Stimulated activated CD8-positive, alpha-beta memory T cell treated with anti-CD3 and anti-CD28 coated beads, Interleukin-7, amount 100 ng/mL, for 24 hours (primary cell): Measurements from ENCODE around the gene BANP.
"Not testable (repeated sequence)": the region's sequence is repeated elsewhere in the genome, so short reads cannot be mapped to it uniquely, and the experiment has no call there.

ENCODE experiments used
- DNase-seq: peaks from one replicate; pipeline ENCODE4 v3.0.0-alpha.2; 2020; ENCODE audit warnings: low read depth

Gene BANP

GRCh38 chr16:88067530-88068411 lies 116.5 kb downstream of the BANP start:
- DNase-seq: no peak

GRCh38 chr16:88068476-88069396 lies 117.5 kb downstream of the BANP start:
- DNase-seq: no peak

DNA sequence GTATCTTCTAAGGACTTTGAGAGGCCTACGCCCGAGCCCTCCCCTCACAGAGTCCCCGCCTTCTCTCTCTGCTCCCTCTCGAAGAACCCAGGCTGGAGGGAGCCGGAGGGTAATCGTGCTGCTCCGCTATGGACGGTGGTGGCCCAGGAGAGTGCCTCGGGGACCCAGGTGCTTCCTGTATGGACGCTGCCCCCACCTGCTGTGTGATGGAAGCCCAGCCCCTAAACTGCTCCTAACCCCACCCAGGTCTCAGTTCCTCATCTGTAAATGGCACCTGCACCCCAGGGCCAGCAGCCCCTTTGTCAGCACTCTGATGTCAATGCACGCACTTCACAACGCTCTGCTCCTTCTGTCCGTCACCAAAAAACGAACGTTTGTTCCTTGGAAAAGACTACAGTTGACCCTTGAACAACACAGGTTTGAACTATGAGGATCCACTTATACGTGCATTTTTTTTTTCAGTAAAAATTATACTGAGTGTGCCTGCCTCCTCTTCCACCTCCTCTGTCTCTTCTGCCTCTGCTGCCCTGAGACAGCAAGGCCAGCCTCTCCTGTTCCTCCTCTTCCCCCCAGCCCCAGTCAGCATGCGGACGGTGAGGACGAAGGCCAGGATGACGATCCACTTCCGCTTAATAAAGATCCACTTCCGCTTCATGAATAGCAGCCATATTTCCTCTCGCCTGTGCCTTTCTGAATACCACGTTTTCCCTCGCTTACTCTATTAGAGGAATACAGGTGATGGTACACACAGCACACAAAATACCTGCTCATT lies 118.3 kb downstream of the BANP start:
- no peak for DNase-seq

- no peak for DNase-seq
Observed at GRCh38 chr16:88070341-88070740, 119.1 kb downstream of the BANP start.

DNA sequence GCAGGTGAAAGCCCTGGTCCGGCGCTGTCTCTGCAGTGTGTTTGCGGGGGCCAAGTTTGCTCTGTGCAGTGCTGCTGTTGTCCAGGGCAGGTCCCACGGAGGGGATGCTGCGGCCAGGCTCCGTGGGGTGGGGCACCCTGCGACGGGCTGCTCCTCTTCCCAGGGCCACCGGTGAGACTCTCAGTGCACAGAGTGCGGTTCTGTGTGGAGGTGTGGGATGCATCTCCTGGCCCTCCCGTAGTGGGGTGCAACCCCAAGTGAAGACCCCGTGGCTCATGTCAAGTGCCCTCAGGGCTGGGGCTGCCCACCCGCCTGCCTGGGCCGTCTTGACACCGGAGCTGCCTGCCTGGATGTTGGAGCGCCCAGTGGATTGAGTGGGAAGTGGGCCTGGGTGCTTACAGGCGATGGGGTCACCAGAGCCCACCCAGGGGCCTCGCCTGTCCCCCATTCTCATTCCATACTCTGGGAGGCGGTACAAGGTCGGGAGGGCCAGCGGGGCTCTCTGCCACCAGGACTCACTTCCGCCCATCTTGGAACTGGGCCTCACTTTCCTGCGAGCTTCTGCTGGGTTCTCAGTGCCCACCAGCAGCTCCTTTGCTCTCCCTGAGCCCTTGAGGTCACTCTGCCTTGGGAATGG lies 119.9 kb downstream of the BANP start:
- DNase-seq: no peak

DNA sequence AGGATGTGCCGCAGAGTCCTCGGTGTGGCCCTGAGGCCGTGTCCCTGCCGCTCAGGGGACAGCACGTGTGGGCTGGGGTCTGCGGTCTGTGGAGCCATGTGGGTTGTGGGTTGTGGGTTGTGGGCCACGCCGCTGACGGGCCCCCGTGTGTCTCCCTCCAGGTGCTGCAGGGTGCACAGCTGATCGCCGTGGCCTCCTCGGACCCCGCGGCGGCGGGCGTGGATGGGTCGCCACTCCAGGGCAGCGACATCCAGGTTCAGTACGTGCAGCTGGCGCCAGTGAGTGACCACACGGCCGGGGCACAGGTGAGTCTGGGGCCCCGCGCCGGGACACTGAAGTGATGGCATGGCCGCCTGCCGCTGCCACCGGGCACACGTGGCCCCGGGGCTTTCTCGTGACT lies 120.7 kb downstream of the BANP start:
- DNase-seq: no peak

DNA sequence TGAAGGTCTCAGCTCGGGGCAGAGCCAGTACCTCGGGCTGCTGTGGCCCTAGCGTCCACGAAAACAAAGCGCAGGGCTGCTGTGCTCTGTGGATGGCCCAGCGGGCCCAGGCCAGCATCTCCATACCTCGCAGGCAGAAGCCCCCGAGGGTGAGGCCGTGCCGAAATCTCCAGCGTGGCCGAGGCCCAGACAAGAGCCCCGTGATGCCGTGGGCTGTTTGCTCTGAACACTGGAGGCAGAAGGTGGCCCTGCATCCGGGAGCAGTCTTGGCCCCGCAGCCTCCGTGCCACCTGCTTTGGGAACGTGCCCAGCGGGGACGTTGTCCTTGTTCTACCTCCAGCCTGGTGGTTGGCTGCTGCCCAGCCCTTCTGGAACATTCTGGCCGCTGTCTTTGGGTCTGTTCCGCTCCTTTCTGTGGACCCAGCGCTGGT lies 121.4 kb downstream of the BANP start:
- no peak for DNase-seq

DNA sequence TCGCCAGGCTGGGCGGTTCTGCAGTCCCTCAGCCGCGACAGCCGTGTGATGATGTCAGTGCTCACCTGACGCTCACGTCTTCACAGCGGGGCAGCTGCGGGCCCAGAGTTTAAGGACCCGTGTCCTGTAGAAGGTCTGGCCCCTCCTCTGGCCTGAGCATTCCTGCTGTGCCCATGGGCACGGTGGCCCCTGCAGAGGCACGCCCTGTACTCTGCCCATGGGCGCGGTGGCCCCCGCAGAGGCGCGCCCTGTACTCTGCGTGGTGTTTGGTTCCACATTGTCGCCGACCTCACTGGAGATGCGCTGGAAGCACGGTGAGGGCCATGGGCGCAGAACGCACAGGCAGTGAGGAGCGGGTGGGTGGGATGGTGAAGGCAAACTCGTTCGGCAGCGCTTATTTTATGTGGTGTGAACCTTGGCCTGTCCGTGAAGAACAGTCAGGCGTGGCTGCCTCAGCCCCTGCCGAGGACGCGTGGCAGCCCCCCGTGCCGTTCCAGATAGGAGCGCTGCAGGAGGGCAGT lies 122.0 kb downstream of the BANP start:
- DNase-seq: no peak

DNA sequence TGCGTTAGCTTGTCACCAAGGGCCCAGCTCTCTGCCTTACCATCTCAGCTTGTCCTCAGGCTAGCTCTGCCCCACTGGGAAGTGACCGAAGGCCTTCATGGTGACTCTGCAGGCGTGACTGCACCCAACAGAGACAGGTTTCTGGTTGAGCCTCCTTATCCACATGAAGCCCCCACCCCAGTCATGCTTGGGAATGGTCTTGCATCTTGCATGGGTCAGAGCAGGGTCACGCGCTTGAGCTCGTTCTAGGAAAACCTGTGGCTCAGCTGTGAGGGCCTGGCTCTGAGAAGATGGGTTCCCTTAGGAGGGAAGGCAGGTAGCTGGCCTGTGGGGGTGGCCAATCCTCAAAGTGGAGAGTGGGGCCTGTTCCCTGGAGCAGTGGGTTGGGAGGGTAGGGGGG lies 122.8 kb downstream of the BANP start:
- no peak for DNase-seq

- DNase-seq: no peak
Observed at GRCh38 chr16:88076211-88076931, 125.1 kb downstream of the BANP start.

DNA sequence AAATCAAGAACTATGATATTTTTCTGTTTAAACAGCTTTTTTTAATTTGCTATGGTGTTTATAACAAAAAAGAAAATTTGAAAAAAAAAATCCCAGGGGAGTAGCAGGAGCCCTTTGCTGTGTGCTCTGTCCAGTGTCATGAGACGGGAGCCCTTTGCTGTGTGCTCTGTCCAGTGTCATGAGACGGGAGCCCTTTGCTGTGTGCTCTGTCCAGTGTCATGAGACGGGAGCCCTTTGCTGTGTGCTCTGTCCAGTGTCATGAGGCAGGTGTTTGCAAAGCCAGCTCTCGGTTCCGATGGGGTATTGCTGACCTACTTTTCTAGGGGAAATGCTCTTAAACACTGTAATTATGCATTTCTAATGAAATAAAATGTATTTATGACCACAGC lies 125.7 kb downstream of the BANP start:
- not testable (repeated sequence) for DNase-seq

- DNase-seq: no peak
Observed at GRCh38 chr16:88077328-88078108, 126.3 kb downstream of the BANP start.

DNA sequence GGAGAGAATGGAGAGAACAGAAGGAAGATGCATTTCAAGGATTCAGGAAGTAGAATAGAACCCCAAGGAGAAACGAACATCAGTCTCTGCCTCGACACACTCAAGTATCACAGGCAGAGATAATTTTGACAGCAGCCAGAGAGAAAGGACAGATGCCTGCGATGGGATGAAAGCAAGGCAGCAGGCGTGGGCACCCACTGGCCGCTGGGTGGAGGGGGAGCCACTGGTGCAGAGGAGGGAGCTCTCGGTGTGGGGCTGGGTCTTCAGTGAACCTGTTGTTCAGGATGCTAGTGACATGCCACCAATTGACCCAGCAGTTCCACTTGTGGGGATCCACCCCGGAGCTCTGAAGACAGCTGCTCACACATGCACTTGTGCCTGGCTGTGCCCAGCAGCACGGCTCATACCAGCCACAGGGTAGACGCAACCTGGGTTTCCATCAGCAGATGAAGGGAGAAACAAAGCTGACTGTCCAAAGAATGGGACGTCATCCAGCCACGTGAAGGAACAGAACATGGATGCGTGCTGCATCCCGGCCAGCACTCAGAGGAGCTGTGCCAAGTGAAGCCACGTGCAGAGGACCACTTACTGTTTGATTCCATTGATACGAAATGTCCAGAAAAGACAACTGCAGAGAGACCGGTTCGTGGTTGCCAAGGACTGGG lies 127.0 kb downstream of the BANP start:
- DNase-seq: no peak

GRCh38 chr16:88083582-88083981 lies 132.3 kb downstream of the BANP start:
- DNase-seq: no peak

GRCh38 chr16:88084881-88085280 lies 133.6 kb downstream of the BANP start:
- DNase-seq: no peak

- DNase-seq: no peak
Observed at GRCh38 chr16:88086571-88087516, 135.6 kb downstream of the BANP start.

GRCh38 chr16:88087517-88087877 lies 136.3 kb downstream of the BANP start:
- DNase-seq: no peak

DNA sequence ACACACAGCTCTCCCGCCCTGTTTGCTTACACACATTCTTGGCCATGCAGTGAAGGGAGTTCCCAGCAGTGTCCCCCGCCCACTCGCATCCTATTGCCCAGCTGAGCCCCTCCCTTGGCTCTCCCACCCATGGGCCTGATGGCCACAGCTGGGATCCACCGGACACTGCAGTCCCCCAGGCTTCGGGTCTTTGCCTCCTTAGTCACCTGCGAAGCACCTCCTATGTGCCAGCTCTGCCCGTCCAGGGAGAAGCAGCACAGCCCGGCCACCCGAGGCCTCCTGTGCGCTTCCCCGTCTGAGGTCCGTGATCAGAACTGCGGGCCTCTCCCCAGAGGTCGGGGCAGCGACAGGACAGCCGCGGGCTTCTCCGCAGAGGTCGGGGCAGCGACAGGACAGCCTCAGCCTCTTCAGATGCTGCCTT lies 136.9 kb downstream of the BANP start:
- no peak for DNase-seq
